Caco-2 (cell line): ENCODE results near the gene ZNF174. TPM values are rescaled to one million over a fixed set of nuclear protein-coding genes. Genes with fewer than 3 reads are reported as not detected.

Experiments used
- BruUV-seq: library from RNA; stranded (reverse); fragments of 400-500 nt; replicated peaks from 2 replicates; lab custom pipeline; 2021; lab: Mats Ljungman, UMichigan
- CTCF ChIA-PET: fragments of 300-600 bp; sonication (Branson Sonifier 250); formaldehyde crosslinking; loops from one replicate; lab custom pipeline; 2022; ENCODE audit warnings: antibody characterized with exemption; lab: Charles Lee
- POLR2A ChIA-PET: fragments of 300-600 bp; sonication (Branson Sonifier 250); formaldehyde crosslinking; loops from one replicate; lab custom pipeline; 2022; ENCODE audit warnings: antibody characterized with exemption; lab: Charles Lee
- DNase-seq, 2 experiments: peaks; one replicate each; pipeline versions ENCODE4 v3.0.0 to v3.0.0-alpha.2; 2020 to 2022
- H3K27me3 ChIP-seq: replicated peaks from 2 replicates; pipeline ENCODE4 v1.6.0; 2011; ENCODE audit warnings: low read length; ENCODE audit not compliant: control insufficient read depth, insufficient read depth
- H3K36me3 ChIP-seq: 2 replicates; pipeline ENCODE4 v1.5.1; 2011; ENCODE audit warnings: low read length; ENCODE audit not compliant: control insufficient read depth, insufficient read depth
- H3K4me1 ChIP-seq: fragments of 250-450 bp; sonication (Bioruptor Pico); 2 replicates; pipeline ENCODE4 v1.5.1; 2020; ENCODE audit warnings: mild to moderate bottlenecking
- H3K4me3 ChIP-seq: 2 replicates; pipeline ENCODE4 v1.5.1; 2011; ENCODE audit warnings: low read depth, mild to moderate bottlenecking, control low read depth, low read length
- H3K9me3 ChIP-seq: fragments of 250-450 bp; sonication (Bioruptor Pico); 2 replicates; pipeline ENCODE4 v1.5.1; 2020; ENCODE audit warnings: mild to moderate bottlenecking, moderate library complexity
- H3K27ac Mint-ChIP-seq: one replicate; pipeline ENCODE4 v1.8.0; 2022; ENCODE audit warnings: mixed read lengths; ENCODE audit not compliant: unreplicated experiment
- H3K27me3 Mint-ChIP-seq: one replicate; pipeline ENCODE4 v1.8.0; 2022; ENCODE audit warnings: mixed read lengths; ENCODE audit not compliant: insufficient read depth, unreplicated experiment
- H3K36me3 Mint-ChIP-seq: one replicate; pipeline ENCODE4 v1.8.0; 2022; ENCODE audit warnings: mild to moderate bottlenecking, mixed read lengths; ENCODE audit not compliant: insufficient read depth, unreplicated experiment
- H3K4me1 Mint-ChIP-seq: one replicate; pipeline ENCODE4 v1.8.0; 2022; ENCODE audit warnings: low read depth, mixed read lengths; ENCODE audit not compliant: unreplicated experiment
- H3K4me3 Mint-ChIP-seq: one replicate; pipeline ENCODE4 v1.8.0; 2022; ENCODE audit warnings: mild to moderate bottlenecking, moderate library complexity, mixed read lengths; ENCODE audit not compliant: unreplicated experiment
- H3K9me3 Mint-ChIP-seq: one replicate; pipeline ENCODE4 v1.8.0; 2022; ENCODE audit warnings: mixed read lengths; ENCODE audit not compliant: unreplicated experiment
- intact Hi-C: fragments of 100-400 bp; cut with micrococcal nuclease; formaldehyde crosslinking; loops from one replicate; pipeline ENCODE4 v1.10.0; 2022; ENCODE audit not compliant: unreplicated experiment
- total RNA-seq: library from RNA; stranded (reverse); gene quantifications from 2 replicates; pipeline ENCODE4 v1.2.3, GENCODE V29; 2022
- TF ChIP-seq, protein P1 (sequence below), 2 experiments: fragments of 200-600 bp in 1 of 2; IDR thresholded peaks; 1 replicate in 1 of 2; 2 replicates in 1 of 2; pipeline versions ENCODE4 v1.5.1 to v1.8.0; 2011 to 2022; ENCODE audit warnings: antibody characterized with exemption in 1 of 2, control low read depth in 1 of 2, inconsistent platforms in 1 of 2, low read depth in 1 of 2, low read length in 1 of 2, mild to moderate bottlenecking in 1 of 2, moderate library complexity in 1 of 2; ENCODE audit not compliant: insufficient read depth in 1 of 2, severe bottlenecking in 1 of 2, unreplicated experiment in 1 of 2

Gene ZNF174
- total RNA-seq, 1 experiment from 2014 or later: 11.9 TPM

- no peaks in the 10 kb centered on the region for H3K27me3 ChIP-seq
- no peaks in the 10 kb centered on the region for H3K4me1 ChIP-seq
- Mint-ChIP-seq H3K36me3 (peaks cover 22% of the 10 kb centered on the region), H3K4me1 (no peaks in the 10 kb centered on the region), H3K27me3 (peaks cover 2% of the 10 kb centered on the region), H3K4me3 (no peak overlapping the region), H3K27ac (no peak overlapping the region), H3K9me3 (peaks cover 23% of the 10 kb centered on the region)
- H3K36me3 ChIP-seq: peaks cover 2% of the 10 kb centered on the region; the same call in 1 of the 2 replicates
- no peak overlapping the region for H3K4me3 ChIP-seq
- TF ChIP-seq, protein P1, sequence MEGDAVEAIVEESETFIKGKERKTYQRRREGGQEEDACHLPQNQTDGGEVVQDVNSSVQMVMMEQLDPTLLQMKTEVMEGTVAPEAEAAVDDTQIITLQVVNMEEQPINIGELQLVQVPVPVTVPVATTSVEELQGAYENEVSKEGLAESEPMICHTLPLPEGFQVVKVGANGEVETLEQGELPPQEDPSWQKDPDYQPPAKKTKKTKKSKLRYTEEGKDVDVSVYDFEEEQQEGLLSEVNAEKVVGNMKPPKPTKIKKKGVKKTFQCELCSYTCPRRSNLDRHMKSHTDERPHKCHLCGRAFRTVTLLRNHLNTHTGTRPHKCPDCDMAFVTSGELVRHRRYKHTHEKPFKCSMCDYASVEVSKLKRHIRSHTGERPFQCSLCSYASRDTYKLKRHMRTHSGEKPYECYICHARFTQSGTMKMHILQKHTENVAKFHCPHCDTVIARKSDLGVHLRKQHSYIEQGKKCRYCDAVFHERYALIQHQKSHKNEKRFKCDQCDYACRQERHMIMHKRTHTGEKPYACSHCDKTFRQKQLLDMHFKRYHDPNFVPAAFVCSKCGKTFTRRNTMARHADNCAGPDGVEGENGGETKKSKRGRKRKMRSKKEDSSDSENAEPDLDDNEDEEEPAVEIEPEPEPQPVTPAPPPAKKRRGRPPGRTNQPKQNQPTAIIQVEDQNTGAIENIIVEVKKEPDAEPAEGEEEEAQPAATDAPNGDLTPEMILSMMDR (IDR thresholded peaks at IDR 0.05; ENCODE audit: insufficient read depth in 1 of 2, low read depth in 1 of 2, low read length in 1 of 2, severe bottlenecking in 1 of 2, unreplicated experiment in 1 of 2): no peak
- intact Hi-C loops: no loop called here
- BruUV-seq: no TSS peak
- CTCF ChIA-PET: no interaction called here
- peak in 1 of 2 experiments; percentile 19 for DNase-seq
- H3K9me3 ChIP-seq: peaks cover 13% of the 10 kb centered on the region
- POLR2A ChIA-PET: no interaction called here
Measured at GRCh38 chr16:3377917-3378316, 23.1 kb upstream of the ZNF174 start.

- peaks cover 34% of the 10 kb centered on the region for H3K9me3 Mint-ChIP-seq
- no peaks in the 10 kb centered on the region for H3K4me1 Mint-ChIP-seq
- intact Hi-C loops: no loop called here
- no peak overlapping the region for H3K4me3 ChIP-seq
- H3K27ac Mint-ChIP-seq: no peak overlapping the region
- H3K4me3 Mint-ChIP-seq: no peak overlapping the region
- peaks cover 12% of the 10 kb centered on the region for H3K36me3 ChIP-seq
- peaks cover 30% of the 10 kb centered on the region for H3K9me3 ChIP-seq
- POLR2A ChIA-PET: no interaction called here
- H3K36me3 Mint-ChIP-seq: peaks cover 51% of the 10 kb centered on the region
- CTCF ChIA-PET: no interaction called here
- H3K27me3 Mint-ChIP-seq: no peaks in the 10 kb centered on the region
- DNase-seq: no peak
- H3K4me1 ChIP-seq: no peaks in the 10 kb centered on the region
- no TSS peak for BruUV-seq
- no peaks in the 10 kb centered on the region for H3K27me3 ChIP-seq
- TF ChIP-seq, protein P1 (IDR thresholded peaks at IDR 0.05; ENCODE audit: insufficient read depth in 1 of 2, low read depth in 1 of 2, low read length in 1 of 2, severe bottlenecking in 1 of 2, unreplicated experiment in 1 of 2): no peak
Measured at GRCh38 chr16:3383045-3383448, 18.0 kb upstream of the ZNF174 start.

GRCh38 chr16:3388325-3388724, 12.7 kb upstream of the ZNF174 start:
- no peak overlapping the region for H3K4me3 Mint-ChIP-seq
- H3K9me3 ChIP-seq: peaks cover 13% of the 10 kb centered on the region

More at GRCh38 chr16:3388325-3388724, 12.7 kb upstream of the ZNF174 start:
- Mint-ChIP-seq H3K27me3 (no peaks in the 10 kb centered on the region), H3K27ac (no peak overlapping the region), H3K36me3 (peaks cover 46% of the 10 kb centered on the region), H3K4me1 (no peaks in the 10 kb centered on the region), H3K9me3 (peaks cover 18% of the 10 kb centered on the region)
- Histone ChIP-seq H3K4me3 (no peak overlapping the region), H3K36me3 (peaks cover 6% of the 10 kb centered on the region), H3K27me3 (no peaks in the 10 kb centered on the region), H3K4me1 (no peaks in the 10 kb centered on the region)
- ChIA-PET POLR2A (no interaction called here), CTCF (no interaction called here)
- intact Hi-C loops: no loop called here
- TF ChIP-seq, protein P1 (IDR thresholded peaks at IDR 0.05; ENCODE audit: insufficient read depth in 1 of 2, low read depth in 1 of 2, low read length in 1 of 2, severe bottlenecking in 1 of 2, unreplicated experiment in 1 of 2): no peak
- no peak for DNase-seq
- no TSS peak for BruUV-seq
